GM18499 (cell line): ENCODE results near the gene RFX8.
"Not testable (repeated sequence)": the region's sequence is repeated elsewhere in the genome, so short reads cannot be mapped to it uniquely, and the experiment has no call there.

Experiments used
- ATAC-seq: cut with Tn5 transposase; IDR thresholded peaks from one replicate; pipeline ENCODE4 v1.9.1; 2021; ENCODE audit warnings: moderate number of reproducible peaks; ENCODE audit not compliant: insufficient read depth, unreplicated experiment

Gene RFX8

GRCh38 chr2:101486994-101487393 lies 12.1 kb upstream of the RFX8 start:
- ATAC-seq: no peak

DNA sequence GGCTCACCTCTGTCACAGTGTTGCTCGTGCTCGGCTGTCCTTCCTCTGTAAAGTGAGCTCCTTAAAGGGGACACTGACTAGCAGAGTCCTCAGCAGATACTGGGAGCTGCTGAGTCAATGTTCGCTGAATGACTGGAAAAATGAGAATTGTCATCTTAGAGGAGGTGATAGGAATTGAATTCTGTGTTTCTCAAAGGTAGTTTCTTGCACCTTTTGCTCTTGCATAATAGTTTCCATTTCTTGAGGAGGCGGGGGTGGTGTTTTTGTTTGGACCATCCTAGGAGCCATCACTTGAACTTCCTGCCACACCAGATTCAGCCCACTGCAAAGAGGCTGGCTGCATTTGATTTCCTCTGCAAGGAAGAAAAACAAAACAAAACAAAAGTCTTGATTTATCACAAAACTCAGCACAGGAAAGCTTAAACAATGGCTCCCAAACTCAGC lies 11.4 kb upstream of the RFX8 start:
- ATAC-seq: no peak

- ATAC-seq: no peak
Measured at GRCh38 chr2:101485856-101486255, 10.9 kb upstream of the RFX8 start.

DNA sequence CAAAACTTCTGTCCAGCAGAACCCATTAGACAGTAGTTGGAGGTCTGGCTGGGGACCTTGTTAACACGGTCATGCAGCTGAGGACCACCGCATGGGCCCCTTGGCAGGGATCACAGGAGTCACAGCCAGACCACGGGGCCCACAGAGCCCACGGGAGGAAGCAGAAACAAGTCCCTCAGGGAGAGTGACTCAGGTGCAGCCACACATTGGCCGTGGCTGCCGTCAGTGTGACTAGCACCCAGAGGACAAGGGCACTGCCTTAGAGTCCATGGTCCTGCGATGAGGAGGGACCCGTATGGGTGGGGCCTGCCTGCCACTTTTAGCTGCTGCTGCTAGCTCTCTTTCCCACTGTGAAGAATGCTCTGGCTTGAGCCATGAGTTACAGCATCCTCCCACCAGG lies 5.9 kb upstream of the RFX8 start:
- ATAC-seq: no peak

GRCh38 chr2:101479810-101480209 lies 4.9 kb upstream of the RFX8 start:
- no peak for ATAC-seq

DNA sequence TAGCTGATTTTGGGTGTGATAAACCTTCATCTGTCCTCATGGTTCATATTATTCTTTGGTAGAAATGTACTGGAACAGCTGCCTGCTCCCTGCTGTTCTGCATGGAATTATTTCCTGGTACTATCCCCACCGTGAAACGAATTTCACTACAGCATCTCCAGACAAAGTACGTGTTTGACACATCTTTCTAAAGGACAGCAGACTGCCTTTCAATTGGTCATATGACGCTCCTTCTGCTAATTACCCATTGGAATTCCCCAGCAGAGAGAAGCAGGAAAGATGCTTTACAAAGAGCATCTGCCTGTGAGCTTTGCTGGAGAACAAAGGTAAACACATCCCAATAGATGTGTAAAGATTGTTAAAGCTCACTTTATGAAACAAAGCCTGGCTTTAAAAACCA lies 4.4 kb upstream of the RFX8 start:
- no peak for ATAC-seq

DNA sequence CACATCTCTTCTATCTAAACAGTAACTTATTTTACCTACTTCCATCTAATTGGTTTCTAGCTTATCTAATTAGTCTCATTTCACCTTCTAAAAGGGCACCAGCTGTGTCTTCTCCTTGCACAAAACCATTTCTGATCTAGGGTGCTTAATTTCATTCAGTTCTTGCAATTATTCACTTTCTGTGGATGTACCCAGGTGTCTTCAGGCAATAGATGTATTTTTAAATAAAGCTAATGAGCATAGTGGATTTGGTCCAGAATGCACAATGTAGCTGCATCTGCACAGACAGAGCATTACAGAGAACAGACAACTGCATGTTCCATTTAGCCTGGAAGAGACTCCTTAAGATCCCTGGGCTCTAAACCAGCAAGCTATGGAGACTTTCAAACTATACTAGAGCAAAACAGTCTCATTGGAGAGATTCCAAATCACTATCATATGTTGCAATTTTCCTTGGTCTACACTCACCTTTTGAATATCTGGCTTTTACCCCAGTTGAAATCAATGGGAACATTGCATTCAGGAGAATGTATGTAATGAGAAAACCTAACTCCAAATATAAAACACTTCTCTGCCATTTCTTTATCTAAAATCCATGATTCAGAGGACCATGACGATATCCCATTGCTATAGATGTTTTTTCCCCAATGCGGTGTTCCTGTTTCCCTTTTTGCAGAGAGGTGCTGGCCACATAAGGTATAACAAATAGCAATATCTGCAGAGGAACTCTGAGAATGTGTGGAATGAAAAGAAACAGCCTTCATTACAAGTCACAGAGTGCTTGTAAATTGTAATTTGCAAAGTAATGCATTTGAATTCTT lies 3.5 kb upstream of the RFX8 start:
- no peak for ATAC-seq

GRCh38 chr2:101477556-101477955 lies 2.6 kb upstream of the RFX8 start:
- no peak for ATAC-seq

GRCh38 chr2:101476605-101477208 lies 1.8 kb upstream of the RFX8 start:
- no peak for ATAC-seq

GRCh38 chr2:101473911-101474701 lies 806 bp downstream of the RFX8 start:
- ATAC-seq: no peak

- ATAC-seq: no peak
Measured at GRCh38 chr2:101473591-101473910, 1.4 kb downstream of the RFX8 start.

DNA sequence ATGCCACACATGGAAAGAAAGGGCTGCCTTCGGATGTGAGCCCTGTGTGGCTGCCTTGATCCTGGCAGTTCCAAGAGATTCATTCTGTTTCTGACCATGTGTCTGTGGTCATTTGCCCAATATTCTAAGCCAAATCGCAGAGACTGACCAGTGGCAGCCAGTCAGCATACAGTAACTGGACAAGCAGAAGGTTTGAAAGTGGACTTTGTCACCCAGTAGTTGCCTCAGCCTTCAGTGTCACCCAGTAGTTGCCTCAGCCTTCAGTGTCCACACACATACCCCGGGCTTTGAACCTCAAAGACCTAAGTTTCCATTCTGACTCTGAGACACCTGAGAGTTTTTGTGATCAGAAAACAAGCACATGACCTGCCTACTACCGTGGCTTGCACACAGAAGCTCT lies 5.0 kb downstream of the RFX8 start:
- ATAC-seq: no peak

GRCh38 chr2:101467306-101467705 lies 7.6 kb downstream of the RFX8 start:
- ATAC-seq: no peak

GRCh38 chr2:101466426-101466825 lies 8.5 kb downstream of the RFX8 start:
- ATAC-seq: no peak

- no peak for ATAC-seq
Measured at GRCh38 chr2:101464841-101465240, 10.1 kb downstream of the RFX8 start.

DNA sequence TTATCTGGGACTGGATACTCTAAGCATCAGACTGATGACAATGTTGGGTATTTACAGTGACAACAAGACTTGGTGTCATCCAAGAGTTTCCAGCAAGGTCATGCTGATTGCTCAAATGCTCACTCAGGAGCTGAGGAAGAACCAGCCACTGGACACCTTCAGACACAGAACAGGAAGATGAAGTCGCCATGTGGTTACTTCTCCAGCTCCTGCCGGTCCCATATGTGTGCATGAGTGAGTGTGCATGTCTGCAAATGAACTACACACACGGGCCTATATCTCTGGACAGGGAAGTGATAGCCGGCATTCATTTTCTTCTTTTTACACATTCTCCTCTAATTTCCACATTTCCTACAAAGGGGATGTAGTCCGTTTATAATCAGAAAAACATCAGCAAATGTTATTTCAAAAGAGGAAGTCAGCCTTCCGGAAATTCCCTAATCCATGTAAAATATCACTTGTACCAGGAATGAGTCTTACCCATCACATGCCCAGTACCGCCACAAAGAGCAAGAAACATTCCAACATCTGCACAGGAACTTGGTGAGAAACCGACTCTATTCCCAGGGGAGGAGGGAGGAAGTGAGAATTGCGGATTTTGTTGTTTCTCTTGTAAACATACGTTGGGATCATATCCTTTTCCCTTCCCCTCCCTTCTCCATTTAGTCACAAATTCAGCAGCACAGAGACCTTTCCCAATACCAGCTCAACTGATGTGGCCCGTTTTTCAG lies 10.8 kb downstream of the RFX8 start:
- ATAC-seq: no peak

- ATAC-seq: no peak
Measured at GRCh38 chr2:101463421-101463820, 11.5 kb downstream of the RFX8 start.

DNA sequence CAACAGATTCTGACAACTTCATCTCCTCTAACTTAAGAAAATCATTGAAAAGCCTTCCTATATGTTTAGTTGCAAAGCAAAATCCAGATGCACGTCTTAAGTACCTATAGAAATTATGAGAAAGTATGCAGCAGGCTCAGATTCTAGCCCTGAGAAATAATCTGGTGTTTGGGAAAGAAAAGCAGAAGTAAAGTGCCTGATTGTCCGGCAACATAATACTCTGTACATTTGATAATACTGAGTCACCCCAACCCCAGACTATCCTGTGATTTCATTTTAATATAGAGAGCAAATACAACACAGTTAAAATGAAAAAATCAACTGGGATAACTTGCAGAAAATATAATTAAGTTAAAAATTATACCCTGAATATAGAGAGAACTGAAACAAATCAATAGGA lies 13.5 kb downstream of the RFX8 start:
- no peak for ATAC-seq

GRCh38 chr2:101454408-101454807 lies 20.5 kb downstream of the RFX8 start:
- not testable (repeated sequence) for ATAC-seq

DNA sequence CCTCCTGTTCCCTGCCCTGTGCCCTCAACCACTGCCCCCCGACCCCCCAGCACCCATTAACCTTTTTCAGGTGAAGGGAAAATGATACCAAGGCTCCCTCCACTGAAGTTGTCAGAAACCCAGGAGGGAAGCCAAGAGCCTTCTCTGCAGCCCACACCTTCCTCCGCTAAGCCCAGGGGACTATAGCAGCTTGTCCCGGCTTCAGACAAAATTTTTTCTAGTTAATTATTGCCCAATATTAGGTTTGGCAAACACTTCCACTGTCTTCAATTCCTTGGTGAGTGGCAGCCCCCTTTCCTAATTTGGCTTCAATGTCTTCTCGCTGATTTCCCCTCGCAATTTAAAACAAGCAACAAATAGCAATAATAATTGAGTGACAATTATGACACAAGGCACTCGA lies 23.9 kb downstream of the RFX8 start:
- no peak for ATAC-seq

DNA sequence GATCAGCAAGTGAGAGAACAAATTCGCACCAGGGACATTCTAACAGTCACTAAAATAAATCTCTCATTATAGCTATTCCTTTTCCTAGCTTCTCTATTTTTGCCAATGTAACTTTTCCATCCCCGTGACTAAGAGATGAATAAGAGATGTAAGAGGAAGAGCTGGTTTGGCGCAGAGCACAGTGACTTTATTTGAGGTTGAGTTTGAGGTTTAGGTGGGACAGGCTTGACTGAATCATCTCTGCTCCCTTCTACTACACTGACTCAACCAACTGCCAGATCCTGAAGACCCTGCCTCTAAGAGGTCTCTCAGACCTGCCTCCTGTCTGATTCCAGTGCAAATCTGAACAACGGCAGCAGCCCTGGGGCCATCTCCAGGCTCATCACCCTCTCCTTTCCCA lies 28.0 kb downstream of the RFX8 start:
- ATAC-seq: no peak
